Metanephros (tissue), 2 donors: ENCODE results near the gene GALNT18. TPM values are rescaled to one million over a fixed set of nuclear protein-coding genes. Genes with fewer than 3 reads are reported as not detected.

Experiments
- small RNA-seq: library from RNA; depleted of rRNA; stranded (forward); fragments of <200 nt; gene quantifications from one replicate; pipeline ENCODE3, GENCODE V24; 2014; ENCODE audit warnings: low replicate concordance
- total RNA-seq: library from RNA; depleted of rRNA; stranded (reverse); fragments of >200 nt; gene quantifications from one replicate; pipeline ENCODE4 v1.2.3, GENCODE V29; 2014

Gene GALNT18
- 53.5 TPM for total RNA-seq

DNA sequence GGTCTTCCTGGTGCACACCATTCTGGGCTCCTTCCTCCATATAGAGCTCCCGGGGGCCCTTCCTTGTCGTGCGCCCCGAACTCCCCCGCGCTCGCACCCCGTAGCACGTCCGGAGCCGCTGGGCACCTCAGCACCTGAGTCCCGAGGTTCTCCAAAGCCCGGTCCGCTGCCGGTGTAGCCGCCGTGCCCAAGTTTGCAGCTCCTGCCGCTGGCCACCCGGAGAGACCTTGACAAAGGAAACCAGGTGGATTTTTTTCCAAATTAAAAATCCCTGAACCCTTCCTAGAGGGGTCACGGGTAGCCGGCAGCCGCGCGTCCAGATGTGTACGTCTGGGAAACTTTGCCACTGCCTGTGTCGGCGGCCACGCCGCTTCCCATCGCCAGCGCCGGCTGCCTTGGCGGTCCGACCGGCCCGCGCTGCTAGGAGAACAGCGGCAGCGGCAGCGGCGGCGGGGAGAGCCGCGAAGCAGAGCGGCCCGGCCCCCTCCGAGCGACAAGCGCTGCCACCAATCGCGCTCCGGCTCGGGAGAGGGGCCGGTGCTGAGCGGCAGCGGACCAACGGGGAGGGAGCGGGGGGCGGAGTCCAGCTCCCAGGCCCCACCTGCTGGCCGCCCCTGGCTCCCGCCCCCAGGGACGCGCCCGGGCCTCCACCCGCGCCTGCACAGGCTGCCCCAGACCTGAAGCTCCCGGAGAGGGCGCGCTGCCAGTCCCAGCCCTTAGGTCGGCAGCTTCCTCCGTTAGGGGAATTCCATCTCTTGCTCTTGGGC is at the start of gene GALNT18:
TSS of gene GALNT18 (minus strand) at position 433 of the 767 bp plus-strand sequence.

DNA sequence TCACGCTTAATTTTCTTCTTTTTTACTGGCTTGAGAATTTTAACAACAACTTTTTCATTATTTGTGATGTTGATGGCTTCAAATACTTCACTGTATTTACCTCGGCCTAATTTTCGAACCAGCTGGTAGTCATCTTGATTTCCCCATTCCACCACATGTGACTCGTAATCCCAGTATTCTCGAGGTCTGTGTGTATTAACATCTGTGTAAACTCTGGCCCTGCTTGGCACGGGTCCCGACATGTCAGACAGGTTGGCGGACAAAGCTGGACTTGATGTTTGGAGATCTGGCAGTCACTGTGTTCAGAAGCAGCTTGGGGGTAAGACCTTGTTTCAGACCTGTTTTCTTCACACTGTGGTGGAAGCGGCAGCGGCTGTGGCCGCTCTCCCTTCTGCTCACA is 268.9 kb downstream of the GALNT18 start, which contains the start of gene CSNK2A3:
TSS of gene CSNK2A3 (minus strand) at position 373 of the 400 bp plus-strand sequence. CDS start at position 242, 131 bp downstream.

Small RNAs within 50 kb of the gene (small RNA-seq; reads per million reads assigned to genes)
- not detected for gene MIR4299

Other genes starting within 250 kb of the GALNT18 start
- gene USP47, start 220.0 kb upstream of the GALNT18 start, total RNA-seq = 126 TPM